ENCODE measurements around the gene NRCAM.
"Not testable (repeated sequence)": the region's sequence is repeated elsewhere in the genome, so short reads cannot be mapped to it uniquely, and the experiment has no call there.

Gene NRCAM

GRCh38 chr7:108345710-108346336 lies 110.4 kb downstream of the NRCAM start:
- no peak for DNase-seq (ENCODE audit: low spot score)

- DNase-seq (ENCODE audit: low spot score): no peak
Measured at GRCh38 chr7:108340856-108341411, 115.3 kb downstream of the NRCAM start.

GRCh38 chr7:108340406-108340805 lies 115.8 kb downstream of the NRCAM start:
- not testable (repeated sequence) for DNase-seq (ENCODE audit: low spot score)

- DNase-seq (ENCODE audit: low spot score): peak; percentile 30
Measured at GRCh38 chr7:108335269-108335918, 120.8 kb downstream of the NRCAM start.

DNA sequence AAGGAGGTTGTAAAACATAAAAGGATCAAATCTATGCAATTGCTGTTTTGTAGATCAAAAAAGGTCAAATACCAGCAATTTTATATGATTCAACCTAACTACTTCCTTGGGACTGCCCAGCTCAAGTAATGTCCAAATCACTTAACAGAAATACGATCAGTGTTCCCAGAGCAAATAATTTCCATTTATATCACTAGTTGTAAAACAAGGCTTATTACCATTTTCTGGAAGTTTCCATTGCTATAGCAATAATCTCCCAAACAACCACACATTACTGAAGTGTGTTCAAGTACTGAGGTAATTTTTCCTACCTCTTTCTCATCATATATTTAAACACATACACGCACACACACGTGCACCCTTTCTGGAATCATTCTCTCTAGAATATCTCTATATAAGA lies 123.3 kb downstream of the NRCAM start:
- no peak for DNase-seq (ENCODE audit: low spot score)

DNA sequence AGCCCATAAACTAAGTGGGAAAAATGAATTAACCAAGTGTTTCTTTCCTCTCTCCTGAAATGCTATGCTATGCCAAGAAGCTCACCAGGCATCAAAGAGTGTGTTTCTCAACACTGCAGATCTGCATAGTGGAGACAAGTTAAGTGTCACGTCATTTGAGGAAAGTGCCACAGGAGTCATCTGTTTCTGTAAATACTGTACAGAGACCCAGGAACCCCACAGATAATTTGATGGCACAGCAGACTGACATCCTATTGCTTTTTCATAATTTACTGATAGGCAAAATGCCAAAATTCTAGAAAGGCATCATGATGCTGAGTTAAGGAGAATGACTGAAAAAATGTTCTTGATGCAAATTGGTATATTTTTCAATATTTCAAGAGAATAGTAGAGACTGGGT lies 124.3 kb downstream of the NRCAM start:
- no peak for DNase-seq (ENCODE audit: low spot score)

GRCh38 chr7:108330227-108330626 lies 126.0 kb downstream of the NRCAM start:
- DNase-seq (ENCODE audit: low spot score): no peak

GRCh38 chr7:108329514-108329913 lies 126.7 kb downstream of the NRCAM start:
- DNase-seq (ENCODE audit: low spot score): no peak

- DNase-seq (ENCODE audit: low spot score): peak; percentile 13
Measured at GRCh38 chr7:108328174-108328651, 128.0 kb downstream of the NRCAM start.

GRCh38 chr7:108327353-108327752 lies 128.9 kb downstream of the NRCAM start:
- DNase-seq (ENCODE audit: low spot score): no peak

GRCh38 chr7:108326938-108327337 lies 129.3 kb downstream of the NRCAM start:
- DNase-seq (ENCODE audit: low spot score): no peak

- no peak for DNase-seq (ENCODE audit: low spot score)
Measured at GRCh38 chr7:108324053-108325038, 131.9 kb downstream of the NRCAM start.

DNA sequence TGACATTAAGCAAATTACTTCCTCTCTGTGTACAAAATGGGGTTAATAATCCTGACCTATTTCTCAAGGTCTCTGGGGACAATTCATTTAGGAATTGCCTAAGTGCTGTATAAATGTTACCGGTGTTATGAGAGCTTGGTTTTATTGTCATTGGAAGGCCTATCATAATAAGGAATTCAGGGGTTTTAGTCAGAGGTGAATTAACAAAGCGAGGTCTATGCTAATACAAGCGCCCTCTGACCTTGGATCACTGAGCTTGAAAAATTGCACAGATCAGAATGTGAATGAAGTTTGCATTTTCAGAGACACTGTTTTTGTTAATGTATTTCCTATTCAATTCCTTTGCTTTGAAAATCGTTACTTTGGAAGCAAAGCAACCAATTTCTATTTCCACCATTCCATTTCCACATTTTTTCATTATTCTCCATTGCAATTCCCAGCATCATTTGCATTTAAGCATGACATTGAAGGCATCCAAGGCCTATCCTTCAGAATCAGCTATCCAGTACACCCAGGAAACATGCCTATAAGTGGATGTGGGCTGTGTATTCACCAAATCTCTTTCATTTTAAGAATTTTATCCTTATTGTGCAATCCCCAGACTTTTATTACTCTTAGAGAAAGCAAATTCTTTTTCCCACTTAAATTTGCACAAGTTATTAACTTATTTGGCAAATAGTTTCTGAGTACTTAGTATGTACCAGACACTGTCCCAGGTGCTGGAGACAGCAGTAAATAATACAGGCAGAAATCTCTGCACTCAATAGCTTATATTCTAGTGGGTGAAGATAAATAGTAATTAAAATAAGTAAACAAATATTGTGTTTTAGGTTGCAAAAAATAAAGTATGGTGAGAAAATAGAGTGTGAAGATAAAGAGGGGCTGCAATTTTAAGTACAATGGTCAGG lies 133.1 kb downstream of the NRCAM start:
- no peak for DNase-seq (ENCODE audit: low spot score)

DNA sequence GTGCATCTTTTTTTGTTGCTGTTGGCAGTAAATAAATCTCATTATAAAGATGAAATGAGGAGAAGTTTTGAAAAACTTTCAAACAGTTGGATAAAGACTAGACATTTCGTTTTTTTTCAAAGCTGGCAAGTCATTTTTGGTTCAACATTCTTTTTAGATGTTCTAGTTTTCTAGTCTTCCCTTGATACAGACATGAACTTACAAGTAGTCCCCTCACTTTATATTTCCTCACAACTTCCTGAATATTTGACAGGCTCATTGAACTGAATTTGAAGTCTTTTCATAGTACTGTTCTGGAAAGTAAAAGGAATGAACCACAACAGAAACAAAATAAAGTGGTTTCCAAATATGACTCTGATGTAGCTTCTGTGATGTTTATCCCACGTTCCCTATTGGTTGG lies 134.2 kb downstream of the NRCAM start:
- no peak for DNase-seq (ENCODE audit: low spot score)

DNA sequence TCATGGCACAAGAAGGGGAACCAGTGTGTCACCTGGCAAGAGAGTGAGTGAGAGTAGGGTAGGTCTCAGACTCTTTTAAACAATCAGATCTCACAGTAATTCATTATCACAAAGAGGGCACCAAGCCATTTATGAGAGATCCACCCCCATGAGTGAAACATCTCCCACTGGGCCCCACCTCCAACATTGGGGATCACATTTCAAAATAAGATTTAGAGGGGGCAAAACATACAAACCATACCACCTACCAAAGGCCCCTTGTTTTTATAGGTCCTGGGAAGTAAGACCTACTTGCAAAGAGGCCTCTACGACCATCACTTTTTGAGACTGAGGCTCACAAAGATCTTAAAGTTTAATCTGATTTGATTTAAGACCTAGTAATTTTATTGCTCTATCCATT lies 134.9 kb downstream of the NRCAM start:
- DNase-seq (ENCODE audit: low spot score): no peak

DNA sequence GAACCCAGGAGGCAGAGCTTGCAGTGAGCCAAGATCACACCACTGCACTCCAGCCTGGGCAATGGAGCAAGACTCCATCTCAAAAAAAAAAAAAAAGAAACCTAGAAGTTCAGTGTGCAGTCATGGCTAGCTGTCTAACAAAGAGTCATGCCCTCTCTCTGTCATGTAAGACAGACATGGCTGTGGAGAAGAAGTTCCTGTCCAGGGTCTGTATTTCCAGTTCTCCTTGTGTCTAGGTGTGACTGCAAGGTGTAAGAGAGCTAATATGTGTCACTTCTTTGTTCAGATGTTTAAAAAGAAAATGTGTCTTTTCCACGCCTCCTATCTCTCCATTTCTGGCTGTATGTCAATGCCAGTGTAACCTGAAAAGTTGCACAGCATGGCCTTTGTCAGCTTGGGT lies 139.5 kb downstream of the NRCAM start:
- DNase-seq (ENCODE audit: low spot score): no peak

- DNase-seq (ENCODE audit: low spot score): no peak
Measured at GRCh38 chr7:108314551-108314950, 141.7 kb downstream of the NRCAM start.

DNA sequence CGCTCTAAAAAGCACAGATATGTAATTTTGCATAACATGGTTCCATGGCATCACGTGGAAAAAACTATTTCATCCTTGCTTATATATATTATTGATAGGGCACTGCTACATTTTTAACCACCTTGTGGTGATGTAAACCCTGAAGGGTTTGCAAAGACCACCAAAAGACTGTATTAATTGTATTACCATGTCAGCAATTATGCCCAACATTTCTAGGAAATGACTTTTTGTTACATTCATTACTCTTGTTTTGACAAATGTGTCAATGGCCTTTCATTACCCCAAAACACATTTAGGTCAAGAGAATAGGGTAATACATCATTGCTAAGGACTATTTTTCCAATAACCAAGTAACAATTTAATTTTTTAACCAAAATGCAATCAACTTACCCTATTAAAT lies 142.2 kb downstream of the NRCAM start:
- DNase-seq (ENCODE audit: low spot score): no peak

GRCh38 chr7:108313086-108313485 lies 143.2 kb downstream of the NRCAM start:
- no peak for DNase-seq (ENCODE audit: low spot score)

DNA sequence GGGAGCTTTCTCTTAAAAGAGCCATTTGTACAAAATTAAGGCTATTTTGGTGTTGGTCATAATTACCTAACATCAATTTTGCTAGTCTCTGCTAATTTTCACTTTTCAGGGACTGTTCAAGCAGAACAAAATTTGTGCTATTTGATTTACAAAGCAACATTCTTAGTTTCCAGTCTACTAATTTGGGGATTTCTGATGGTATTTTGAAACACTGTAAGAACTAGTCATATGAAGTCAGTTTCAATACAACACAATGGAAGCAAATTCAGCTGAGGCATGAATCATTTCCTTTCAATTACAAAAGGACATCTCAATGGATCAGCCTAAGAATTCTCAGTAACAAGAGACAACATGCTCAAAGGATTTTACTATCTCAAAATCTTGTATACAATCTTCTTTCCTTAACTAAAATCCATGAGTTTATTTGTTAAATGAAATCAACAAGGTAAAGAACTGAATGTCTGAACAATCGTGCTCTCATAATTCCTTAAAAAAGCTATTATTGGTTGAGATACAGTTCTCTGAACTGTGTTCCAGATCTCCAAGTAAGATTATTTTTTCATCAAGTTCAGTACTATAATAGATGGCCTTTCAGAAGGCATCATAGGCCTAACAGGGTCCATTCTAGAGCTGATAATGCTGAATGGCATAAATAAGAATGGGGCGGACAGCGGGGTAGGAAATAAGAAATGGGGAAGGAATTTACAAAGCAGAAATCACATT lies 144.6 kb downstream of the NRCAM start:
- DNase-seq (ENCODE audit: low spot score): no peak

GRCh38 chr7:108310351-108310750 lies 145.9 kb downstream of the NRCAM start:
- DNase-seq (ENCODE audit: low spot score): no peak

Data from NAMALWA (cell line).